Activated CD4-positive, alpha-beta T cell treated with anti-CD3 and anti-CD28 coated beads, Interleukin-2, amount 50 U/mL, for 24 hours (primary cell): ENCODE results near the gene PTPRN.
A peak's percentile ranks its signal among the peaks of the same experiment; 100 is the strongest.
"Not testable (repeated sequence)": the region's sequence is repeated elsewhere in the genome, so short reads cannot be mapped to it uniquely, and the experiment has no call there.

Source experiments
- DNase-seq, 2 donors: peaks; one replicate each; pipeline ENCODE4 v3.0.0-alpha.2; 2020; ENCODE audit warnings: low read depth in 1 of 2, low spot score in 1 of 2

Gene PTPRN

DNA sequence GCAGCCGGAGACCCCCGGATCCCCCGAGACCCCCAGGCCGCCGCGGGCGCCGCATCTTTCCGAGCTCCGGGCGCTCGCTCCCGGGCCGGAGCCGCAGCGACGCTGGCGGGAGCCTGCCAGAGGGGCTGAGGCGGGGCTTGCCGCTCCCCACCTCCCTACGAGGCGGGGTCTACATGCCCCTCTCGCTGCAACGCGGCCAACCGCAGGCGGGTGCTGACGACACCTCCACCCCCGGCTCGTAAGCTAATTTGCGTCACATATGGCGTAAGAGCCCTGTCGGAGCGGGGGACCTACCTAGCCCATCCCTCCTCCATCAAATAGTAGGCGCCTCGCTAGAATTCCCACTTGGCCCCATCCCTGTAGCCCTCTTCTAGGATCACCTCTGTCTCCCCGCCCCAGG is at the start of gene PTPRN:
Gene PTPRN (minus strand): TSS at position 124 of the 400 bp plus-strand sequence. CDS start 69 bp downstream, at position 55.
- no peak for DNase-seq

GRCh38 chr2:219358170-219359075 is 49.2 kb upstream of the PTPRN start:
- DNase-seq = no peak

GRCh38 chr2:219356834-219357233 is 47.6 kb upstream of the PTPRN start:
- DNase-seq = no peak

DNA sequence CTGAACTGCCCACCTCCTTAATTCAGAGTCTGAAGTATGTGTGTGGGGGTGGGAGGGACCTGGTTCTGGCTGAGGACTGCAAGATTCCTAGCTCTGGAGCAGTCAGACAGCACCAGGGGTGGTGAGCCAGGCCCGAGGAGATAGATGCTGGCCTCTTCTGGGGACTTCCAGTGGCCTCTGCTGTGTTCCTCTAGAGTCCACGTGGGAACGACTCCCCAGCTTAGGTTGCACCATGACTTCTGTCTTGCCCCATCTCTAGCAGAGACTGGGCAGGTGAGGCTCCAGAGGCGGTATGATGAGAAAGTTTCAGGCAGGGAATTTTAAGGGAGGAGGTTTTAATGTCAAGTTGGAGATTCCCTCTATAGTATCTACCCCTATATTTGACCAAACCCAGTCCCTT is 45.4 kb upstream of the PTPRN start:
- DNase-seq = no peak

DNA sequence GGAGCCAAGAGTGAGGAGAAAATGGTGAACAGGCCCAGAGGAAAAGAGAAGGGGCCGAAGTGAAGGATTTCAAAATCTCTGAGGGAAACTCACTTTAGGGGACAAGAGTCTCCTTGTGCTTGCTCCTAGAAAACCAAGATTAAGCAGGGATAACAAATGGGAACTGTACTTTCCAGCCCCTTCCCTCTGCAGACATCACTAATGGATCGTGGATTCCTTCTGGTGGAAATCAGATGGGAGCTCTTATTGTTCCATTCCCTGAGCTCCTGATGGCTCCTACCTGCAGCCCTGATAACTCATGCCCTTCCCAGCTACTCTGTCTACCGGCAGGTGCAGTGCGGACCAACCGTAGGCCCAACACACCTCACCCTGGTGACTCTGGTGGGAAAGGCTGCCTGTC is 43.9 kb upstream of the PTPRN start:
- no peak for DNase-seq

- DNase-seq = peak; percentile 43 to 58
Measured at GRCh38 chr2:219352448-219353023, 43.3 kb upstream of the PTPRN start.

DNA sequence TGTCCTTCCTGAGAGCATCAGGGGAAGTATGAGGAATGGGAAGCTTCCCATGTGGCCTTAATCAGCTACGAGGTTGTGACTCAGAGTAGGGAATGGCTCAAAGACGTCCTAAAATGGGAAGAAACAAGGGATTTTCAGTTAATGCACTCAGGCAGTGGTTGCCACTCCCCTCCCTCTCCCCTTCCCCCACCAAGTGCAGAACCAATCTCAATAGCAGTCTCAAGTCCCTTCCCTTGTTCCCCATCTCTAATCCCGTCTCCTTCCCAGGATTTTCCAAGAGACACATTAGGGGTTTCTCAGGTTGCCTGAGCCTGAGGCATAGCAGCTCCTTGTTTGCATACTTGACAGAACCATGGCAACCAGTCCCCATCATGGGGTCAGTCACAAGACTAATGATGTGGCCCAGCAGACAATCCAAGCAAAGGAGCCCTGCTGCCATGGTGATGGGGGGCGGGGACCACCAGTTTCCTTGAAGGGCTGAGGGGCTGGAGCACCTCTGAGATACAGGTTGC is 41.6 kb upstream of the PTPRN start:
- no peak for DNase-seq

GRCh38 chr2:219350215-219350614 is 41.0 kb upstream of the PTPRN start:
- DNase-seq = no peak

- DNase-seq = no peak
Measured at GRCh38 chr2:219344751-219345430, 35.7 kb upstream of the PTPRN start.

GRCh38 chr2:219335373-219335786 is 26.2 kb upstream of the PTPRN start:
- no peak for DNase-seq

DNA sequence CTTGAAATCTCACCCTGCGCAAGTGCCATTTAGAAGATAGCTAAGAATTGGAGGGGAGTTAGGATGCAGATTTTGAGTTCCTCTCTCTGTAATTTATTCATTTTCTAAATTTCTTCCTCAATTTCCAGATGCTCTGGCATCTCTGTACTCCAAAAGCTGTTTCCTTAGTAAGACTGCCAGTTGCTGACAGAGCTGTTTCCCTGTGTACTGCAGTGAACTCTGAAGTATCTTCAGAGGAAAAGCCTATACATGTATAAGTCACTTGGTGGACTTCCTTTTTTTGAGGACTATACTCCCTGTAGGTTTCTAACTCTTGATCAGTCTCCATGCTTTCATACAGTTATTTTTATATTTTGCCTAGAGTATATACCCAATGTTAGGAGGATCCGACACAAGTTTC is 24.9 kb upstream of the PTPRN start:
- no peak for DNase-seq

GRCh38 chr2:219332542-219332941 is 23.3 kb upstream of the PTPRN start, which contains the start of gene RESP18:
Gene RESP18 (minus strand): TSS chr2:219332744.
- DNase-seq = no peak

DNA sequence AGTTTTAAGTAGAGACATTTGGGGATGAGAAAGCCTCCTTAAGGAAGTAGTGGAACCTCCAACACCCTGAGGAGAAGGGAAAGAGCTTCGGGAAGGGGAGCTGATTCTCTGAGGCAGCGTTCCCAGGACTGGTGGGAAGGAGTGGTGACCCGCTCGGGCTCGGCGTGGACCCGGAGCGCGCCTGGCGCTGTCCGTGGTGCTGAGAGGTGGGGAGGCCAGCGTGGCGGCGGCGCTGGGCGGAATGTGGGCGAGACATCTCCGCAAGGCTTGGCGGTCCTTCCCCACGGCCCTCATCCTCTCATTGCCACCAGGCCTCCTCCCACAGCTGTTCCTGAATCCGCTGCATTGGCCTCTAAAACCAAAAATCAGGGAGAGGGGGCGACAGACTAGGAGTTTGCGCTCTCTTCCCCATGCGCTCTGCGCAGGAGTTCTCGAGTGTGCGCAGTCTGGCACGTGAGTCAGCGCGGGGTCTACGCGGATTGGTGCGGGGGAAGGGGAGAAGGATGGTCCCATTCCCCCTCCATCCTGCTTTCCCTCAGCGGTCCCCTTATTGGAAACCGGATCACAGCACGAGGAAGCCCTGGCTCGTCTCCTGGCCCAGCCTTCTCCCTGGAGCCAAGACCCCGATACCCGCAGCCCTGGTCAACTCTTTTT is 22.5 kb upstream of the PTPRN start:
- DNase-seq = no peak

DNA sequence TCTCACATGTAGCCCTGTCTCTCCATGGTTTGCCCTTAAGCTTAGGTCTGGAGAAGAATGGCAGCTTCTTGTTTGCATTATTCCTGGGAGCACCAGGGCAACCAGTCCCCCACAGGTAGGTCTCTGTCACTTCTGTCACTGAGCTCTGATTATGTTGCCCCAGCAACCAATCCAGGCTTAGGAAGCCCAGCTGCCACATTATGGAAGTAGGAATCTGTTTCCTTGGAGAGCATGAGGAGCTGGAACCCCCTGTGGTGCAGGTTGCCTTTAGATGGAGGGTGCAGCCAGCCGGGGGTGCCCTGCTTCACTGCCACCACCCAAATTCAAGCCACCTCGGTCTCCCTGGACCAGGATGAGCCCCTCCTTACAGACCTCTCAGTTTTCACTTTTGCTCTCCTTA is 18.5 kb upstream of the PTPRN start:
- no peak for DNase-seq

- DNase-seq = no peak
Measured at GRCh38 chr2:219325657-219326315, 16.6 kb upstream of the PTPRN start.

GRCh38 chr2:219325136-219325535 is 15.9 kb upstream of the PTPRN start:
- DNase-seq = no peak

- no peak for DNase-seq
Measured at GRCh38 chr2:219323434-219323833, 14.2 kb upstream of the PTPRN start.

- DNase-seq = no peak
Measured at GRCh38 chr2:219314804-219315468, 5.7 kb upstream of the PTPRN start.

- not testable (repeated sequence) for DNase-seq
Measured at GRCh38 chr2:219312683-219313263, 3.6 kb upstream of the PTPRN start.
